SKM-1 (cell line): ENCODE results near the gene CCR5AS.
A peak's percentile ranks its signal among the peaks of the same experiment; 100 is the strongest.
"Not testable (repeated sequence)": the region's sequence is repeated elsewhere in the genome, so short reads cannot be mapped to it uniquely, and the experiment has no call there.

Source experiments
- DNase-seq: peaks from one replicate; lab custom pipeline; 2025; ENCODE audit not compliant: unreplicated experiment; lab: John Stamatoyannopoulos, UW

CCR5AS gene

GRCh38 chr3:46406788-46407611, at the start of gene CCR5AS, which contains the start of gene CCRL2:
TSS of gene CCR5AS (minus strand) at chr3:46407066.
TSS of gene CCRL2 (plus strand) at chr3:46407259. CDS start at chr3:46408080, 821 bp downstream.
- DNase-seq, result peak; percentile 31

DNA sequence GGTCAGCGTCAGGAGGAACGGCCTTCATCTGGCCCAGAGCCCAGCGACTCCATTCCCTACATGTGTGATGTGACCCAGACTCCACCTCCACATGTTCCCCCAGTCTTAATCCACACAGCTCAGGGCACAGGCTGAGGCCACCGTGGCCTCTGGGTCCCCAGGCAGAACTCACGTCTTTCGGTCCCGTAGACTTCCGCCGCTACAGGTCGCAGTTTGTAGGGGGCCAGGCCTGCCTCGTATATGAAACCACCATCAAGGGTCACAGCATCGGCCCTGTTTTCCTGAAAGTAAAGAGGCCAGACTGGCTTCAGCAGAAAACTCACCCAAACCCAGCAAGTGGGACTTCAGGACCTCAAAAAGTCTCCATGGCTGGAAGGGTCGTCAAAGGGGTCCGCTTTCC, 49.3 kb upstream of the CCR5AS start:
- DNase-seq, result no peak

DNA sequence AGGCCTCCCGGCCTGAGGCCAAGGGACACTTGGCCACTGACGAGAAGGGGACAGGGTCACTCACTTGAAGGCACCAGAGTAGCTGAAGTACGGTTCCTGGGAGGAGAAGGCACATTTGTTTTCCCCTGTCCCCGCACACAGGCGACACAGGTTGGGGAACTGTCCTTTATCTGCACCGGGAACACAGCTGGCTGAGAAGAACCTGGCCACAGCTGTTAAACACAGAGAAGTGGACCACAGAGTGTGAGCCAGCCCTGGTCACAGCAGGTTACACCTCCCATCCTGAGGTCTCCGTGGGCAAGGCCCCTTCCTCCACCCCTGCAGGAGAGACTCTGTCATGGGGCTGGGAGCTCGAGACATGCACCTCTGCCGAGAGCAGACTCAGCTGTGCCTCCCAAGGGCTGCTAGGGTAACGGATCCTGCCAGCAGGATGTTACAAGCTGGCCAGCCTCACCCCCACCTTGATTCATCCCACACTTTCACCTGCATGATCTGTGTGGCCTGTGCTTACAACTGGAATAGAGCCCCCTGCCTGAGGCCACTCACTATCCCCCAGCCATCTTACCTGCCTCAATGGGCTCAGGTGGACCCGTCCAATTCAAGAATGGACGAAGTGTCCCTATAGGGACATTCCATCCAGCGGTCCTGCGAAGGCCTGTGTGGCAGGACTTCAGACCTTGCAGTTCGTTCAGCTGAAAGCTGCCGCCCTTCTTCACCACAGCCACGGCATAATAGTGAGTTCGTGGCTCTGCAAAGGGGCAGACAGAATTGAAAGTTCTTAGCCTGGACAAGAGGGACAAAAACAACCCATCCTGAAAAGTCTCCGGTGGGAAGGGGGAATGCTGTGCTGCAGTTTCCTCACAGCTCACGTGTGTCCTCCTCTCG, 48.6 kb upstream of the CCR5AS start:
- no peak for DNase-seq

GRCh38 chr3:46454606-46455005, 47.7 kb upstream of the CCR5AS start:
- no peak for DNase-seq

GRCh38 chr3:46454209-46454595, 47.3 kb upstream of the CCR5AS start:
- DNase-seq, result no peak

- DNase-seq, result no peak
Measured at GRCh38 chr3:46453526-46454208, 46.8 kb upstream of the CCR5AS start.

DNA sequence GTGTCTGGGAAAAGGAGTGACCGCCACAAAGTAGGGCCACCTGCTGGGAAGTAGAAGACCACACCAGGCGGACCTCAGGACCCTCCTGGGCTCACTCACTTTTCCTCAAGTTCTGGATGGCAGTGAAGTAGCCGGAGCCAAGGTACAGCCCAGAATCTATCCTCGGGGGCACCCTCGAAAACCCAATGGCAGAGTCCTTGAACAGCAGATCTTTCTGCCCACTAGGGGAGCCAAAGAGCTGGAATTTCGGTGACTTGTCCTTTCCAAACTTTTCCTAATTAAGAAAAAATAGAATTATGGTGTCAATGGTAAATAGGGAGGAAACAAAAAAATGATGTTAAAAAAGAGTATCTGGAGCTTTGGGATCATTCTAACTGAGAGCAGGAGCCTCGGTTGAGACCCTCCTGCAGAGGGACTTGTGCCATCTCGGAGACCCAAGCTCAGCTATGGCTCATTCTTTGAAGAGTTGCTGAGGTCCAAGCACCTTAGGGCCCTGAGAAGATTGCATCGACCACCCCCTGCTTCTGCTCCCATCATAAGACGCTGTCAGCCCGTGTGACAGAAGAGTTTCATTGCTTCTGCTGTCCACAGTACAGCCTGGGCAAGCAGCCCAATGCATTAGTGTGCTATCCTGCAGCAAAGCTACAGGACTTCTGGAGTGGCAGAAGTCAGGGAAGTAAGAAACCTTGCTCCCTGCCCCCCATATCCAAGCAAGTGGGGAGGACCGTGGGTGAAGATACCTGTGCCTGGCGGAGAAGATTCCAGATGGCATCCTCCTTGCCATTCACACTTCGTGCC, 43.1 kb upstream of the CCR5AS start:
- no peak for DNase-seq

- DNase-seq, result no peak
Measured at GRCh38 chr3:46448721-46449120, 41.9 kb upstream of the CCR5AS start.

- no peak for DNase-seq
Measured at GRCh38 chr3:46447228-46447985, 40.5 kb upstream of the CCR5AS start.

DNA sequence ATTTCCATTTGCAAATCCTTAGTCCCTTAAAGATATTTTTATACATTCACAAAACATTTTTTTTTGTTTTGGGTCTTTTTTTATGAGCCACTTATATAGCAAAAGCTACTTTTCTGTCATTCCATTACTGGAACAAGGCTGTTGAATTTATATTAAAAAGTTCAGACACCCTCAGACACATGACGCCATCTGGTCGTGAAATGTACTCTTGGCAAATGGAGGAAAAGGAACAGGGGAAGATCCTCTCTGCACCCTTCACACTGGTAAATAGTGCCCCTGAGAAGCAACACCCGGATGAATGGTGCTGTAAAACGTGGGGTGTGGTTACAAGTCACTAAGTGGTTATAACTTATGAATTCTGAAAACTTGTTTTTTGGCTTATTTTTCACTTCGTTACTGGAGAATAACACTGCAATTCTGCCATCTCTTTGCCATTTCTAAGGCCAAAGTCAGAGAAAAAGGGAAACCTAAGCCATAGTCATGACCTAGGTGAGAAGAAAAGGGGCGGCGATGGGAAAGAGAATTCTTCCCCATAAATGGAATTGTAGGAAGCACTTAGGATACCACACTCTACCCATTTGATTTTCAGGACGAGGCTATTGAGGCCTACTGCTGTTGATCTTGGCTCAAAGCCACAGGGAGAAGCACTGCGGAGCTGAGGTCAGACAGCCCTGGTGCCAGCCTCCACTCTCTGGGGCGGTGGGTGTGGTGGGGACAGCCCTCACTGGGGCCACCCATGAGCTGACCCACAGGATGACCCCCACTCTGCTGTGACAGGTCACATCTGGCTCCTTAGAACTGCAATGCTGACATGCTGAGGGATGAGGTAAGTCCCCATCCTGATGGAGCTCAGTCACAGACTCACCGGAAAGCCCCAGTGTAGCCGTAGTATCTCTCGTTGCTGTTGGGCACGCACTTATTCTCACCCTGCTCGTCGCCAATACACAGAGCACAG, 36.0 kb upstream of the CCR5AS start:
- DNase-seq, result peak; percentile 40

DNA sequence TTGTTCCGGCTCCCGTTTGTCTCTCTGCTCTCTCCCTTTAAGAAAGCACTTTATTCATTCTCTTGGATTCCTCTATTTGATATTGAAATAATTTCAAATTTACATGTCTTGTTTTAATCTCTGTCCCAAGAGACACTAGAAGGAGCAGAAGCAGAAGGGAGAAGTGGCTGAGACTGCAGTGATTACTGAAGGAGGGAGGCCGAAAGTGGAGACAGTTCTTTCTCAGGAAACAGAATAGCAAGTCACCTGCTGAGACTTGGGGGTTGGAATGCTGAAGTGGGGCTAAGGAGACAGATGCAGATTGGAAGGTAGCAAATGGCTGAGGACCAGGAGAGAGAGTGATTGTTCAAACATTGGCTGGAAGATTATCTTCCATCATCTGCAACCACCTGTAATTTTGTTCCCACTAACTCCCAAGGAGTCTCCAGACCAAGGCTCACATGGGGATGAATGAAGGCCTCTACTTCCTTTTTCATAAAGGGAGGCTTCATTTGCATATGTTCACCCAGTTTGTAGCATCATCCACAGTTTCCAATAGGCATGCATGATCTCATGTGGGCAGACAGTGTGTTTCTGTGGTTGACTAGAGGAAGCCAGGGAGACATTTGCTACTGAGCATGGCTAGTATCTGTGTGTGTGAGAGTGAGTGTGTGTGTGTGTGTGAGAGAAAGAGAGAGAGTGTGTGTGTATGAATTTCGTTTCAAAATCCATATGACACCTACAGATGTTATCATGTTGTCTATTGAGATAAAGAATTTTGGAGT, 33.8 kb upstream of the CCR5AS start:
- no peak for DNase-seq

- no peak for DNase-seq
Measured at GRCh38 chr3:46438831-46439230, 32.0 kb upstream of the CCR5AS start.

- no peak for DNase-seq
Measured at GRCh38 chr3:46435081-46435726, 28.3 kb upstream of the CCR5AS start.

- DNase-seq, result no peak
Measured at GRCh38 chr3:46433841-46434240, 27.0 kb upstream of the CCR5AS start.

GRCh38 chr3:46433118-46433517, 26.3 kb upstream of the CCR5AS start:
- DNase-seq, result not testable (repeated sequence)

DNA sequence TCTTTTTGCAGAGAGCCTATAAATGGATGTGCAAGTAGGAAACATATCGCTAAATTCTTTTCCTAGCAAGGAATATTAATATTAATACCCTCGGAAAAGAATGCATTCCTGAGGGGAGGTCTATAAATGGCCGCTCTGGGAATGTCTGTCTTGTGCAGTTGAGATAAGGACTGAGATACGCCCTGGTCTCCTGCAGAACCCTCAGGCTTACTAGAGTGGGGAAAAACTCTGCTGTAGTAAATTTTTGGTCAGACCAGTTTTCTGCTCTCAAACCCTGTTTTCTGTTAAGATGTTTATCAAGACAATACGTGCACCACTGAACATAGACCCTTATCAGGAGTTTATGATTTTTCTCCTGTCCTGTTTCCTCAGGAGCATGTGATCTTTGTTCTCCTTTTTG, 25.0 kb upstream of the CCR5AS start:
- DNase-seq, result not testable (repeated sequence)

DNA sequence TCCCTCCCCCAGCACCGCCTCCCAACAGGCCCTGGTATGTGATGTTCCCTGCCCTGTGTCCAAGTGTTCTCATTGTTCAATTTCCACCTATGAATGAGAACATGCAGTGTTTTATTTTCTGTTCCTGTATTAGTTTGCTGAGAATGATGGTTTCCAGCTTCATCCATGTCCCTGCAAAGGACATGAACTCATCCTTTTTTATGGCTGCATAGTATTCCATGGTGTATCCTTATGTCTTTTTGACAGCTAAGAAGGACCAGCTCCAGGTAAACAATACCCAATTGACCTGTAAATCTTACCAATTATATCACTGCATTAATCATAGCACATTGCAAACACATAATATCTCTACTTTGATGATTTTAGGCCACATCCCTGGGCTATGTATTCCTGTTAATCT, 24.0 kb upstream of the CCR5AS start:
- not testable (repeated sequence) for DNase-seq
